H1 (cell line): ENCODE data around the gene MAGI1. TPM values are rescaled to one million over a fixed set of nuclear protein-coding genes. Genes with fewer than 3 reads are reported as not detected.

Source experiments
- BRCA1 ChIP-seq: IDR thresholded peaks from 2 replicates; pipeline ENCODE4 v1.6.1; 2012; ENCODE audit warnings: low read depth, low read length, improper control_type of control experiment
- CHD2 ChIP-seq: IDR thresholded peaks from 2 replicates; pipeline ENCODE4 v1.6.1; 2012; ENCODE audit warnings: low read length, improper control_type of control experiment
- CREB1 ChIP-seq: IDR thresholded peaks from 2 replicates; pipeline ENCODE4 v1.6.1; 2012; ENCODE audit warnings: inconsistent platforms
- EZH2 ChIP-seq: fragments of 200-600 bp; sonication (generic); IDR thresholded peaks from 2 replicates; pipeline ENCODE4 v1.7.1; 2012; ENCODE audit warnings: low read depth, mild to moderate bottlenecking, moderate library complexity, low read length, inconsistent platforms; ENCODE audit not compliant: severe bottlenecking
- FOSL1 ChIP-seq: IDR thresholded peaks from 2 replicates; pipeline ENCODE4 v1.6.1; 2011; ENCODE audit warnings: mild to moderate bottlenecking, low read depth, low read length, moderate library complexity; ENCODE audit not compliant: insufficient read depth
- JUN ChIP-seq: IDR thresholded peaks from 2 replicates; pipeline ENCODE4 v1.6.1; 2011; ENCODE audit warnings: low read depth, mild to moderate bottlenecking, improper control_type of control experiment, low read length
- KDM1A ChIP-seq: fragments of 200-600, 300-600 bp; sonication (generic); IDR thresholded peaks from 2 replicates; pipeline ENCODE4 v1.7.1; 2016; ENCODE audit warnings: mild to moderate bottlenecking, low read length, borderline replicate concordance
- MAFK ChIP-seq: IDR thresholded peaks from 2 replicates; pipeline ENCODE4 v1.6.1; 2012; ENCODE audit warnings: low read depth, mild to moderate bottlenecking, improper control_type of control experiment, low read length
- SIRT6 ChIP-seq: IDR thresholded peaks from one replicate; pipeline ENCODE4 v1.7.1; 2012; ENCODE audit warnings: low read length, inconsistent platforms
- polyA plus RNA-seq, 7 experiments: library from polyadenylated mRNA; depleted of rRNA in 3 of 7; stranded (reverse) in 5 of 7; unstranded in 2 of 7; fragments of >200 nt in 5 of 7; fragments of 200-250 nt in 2 of 7; gene quantifications; 1 replicate in 5 of 7; 2 replicates in 1 of 7; 4 replicates in 1 of 7; pipeline versions ENCODE4 v1.2.1 to v1.2.3, GENCODE V29; 2011 to 2013; ENCODE audit warnings: missing spikeins in 2 of 7, mixed read lengths in 2 of 7
- total RNA-seq: library from RNA; stranded (reverse); fragmentation: NEBNext Ultra II Directional; extraction: Animal tissue kit (Norgen Biotek cat#: 25700); gene quantifications from 2 replicates; pipeline ENCODE4 v1.2.1, GENCODE V29; 2021

Gene MAGI1
- total and polyA plus RNA-seq, 2 of the 8 experiments (the other 6 are each of a cell fraction or from before 2014, with no cell fraction given): 19.8 to 78.0 TPM

GRCh38 chr3:65938147-65938546 lies 100.6 kb downstream of the MAGI1 start (continued):
- TF ChIP-seq CREB1 (no peak), MAFK (no peak), BRCA1 (no peak), EZH2 (no peak), KDM1A (no peak), SIRT6 (no peak), JUN (no peak), FOSL1 (no peak), CHD2 (no peak)
